Measurements from ENCODE around the gene MIER3. TPM values are rescaled to one million over a fixed set of nuclear protein-coding genes. Genes with fewer than 3 reads are reported as not detected.

The MIER3 gene
- total and polyA plus RNA-seq, 7 donors = 4.8 to 20.5 (median 11.9) TPM

GRCh38 chr5:56954262-56954661 is 2.3 kb upstream of the MIER3 start:
- DNase-seq (no peak), ATAC-seq (no peak)
- no peak for TF ChIP-seq CTCF (IDR thresholded peaks at IDR 0.05)
- Histone ChIP-seq H3K27me3 (ENCODE audit: insufficient read depth in 3 of 3, low read length in 2 of 3) (no peaks in the 10 kb centered on the region), H3K9me3 (no peaks in the 10 kb centered on the region), H3K4me1 (peaks cover 5% of the 10 kb centered on the region), H3K27ac (no peak overlapping the region), H3K4me3 (no peak overlapping the region), H3K36me3 (ENCODE audit: insufficient read depth in 1 of 2, low read depth in 1 of 2) (peaks cover 0 to 6% of the 10 kb centered on the region in 2 donors)
- 96 to 98% (median 98%) methylated on average over 1 of the region's 1 CpG for WGBS, 3 donors
- intact Hi-C loops (cut with DNase I) = loop anchor here (5.0 kb wide), 2 partner anchors 218 to 268 kb away; partner anchors contain the start of gene GPBP1 (in 1 of the 2)

DNA sequence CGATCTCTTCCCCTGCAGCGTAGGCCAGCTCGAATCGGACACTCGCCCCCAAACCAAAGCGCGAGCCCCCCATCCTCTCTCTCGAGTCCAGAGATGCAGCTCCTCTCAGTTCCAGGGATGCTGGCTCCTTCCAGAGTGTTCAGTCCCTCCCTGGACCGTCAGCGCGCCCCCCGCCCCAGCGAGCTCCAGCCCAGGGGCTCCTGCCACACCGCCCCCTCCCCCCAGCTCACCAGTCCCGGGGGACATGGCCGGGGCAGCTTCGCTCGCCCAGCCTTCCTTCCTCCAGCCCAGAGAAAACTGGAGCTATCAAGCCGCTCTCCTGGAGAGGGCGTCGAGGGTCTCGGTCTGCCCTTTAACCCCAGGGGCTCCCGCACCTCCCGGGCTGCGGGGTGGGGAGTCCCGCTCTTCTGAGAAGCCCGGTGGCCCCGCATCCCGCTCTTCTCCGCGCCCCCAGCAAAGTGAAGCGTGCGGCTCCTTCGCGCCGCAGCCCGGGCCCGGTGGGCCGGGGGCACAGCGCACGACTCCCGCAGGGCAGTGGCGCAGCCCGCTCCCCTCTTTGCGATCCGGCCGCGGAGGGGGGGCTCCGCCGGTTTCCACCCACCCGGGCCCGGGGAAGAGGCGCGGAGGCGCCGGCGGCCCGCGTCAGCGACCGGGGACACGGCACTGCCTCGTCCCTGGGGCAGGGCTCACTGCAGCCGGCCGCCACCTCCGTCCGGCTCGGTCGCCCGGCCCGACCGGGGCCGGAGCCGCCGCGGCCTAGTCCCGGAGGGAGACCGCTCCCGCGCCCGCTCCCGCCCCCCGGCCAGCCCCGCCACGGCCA is 587 bp downstream of the MIER3 start:
- Histone ChIP-seq H3K9me3 (no peaks in the 10 kb centered on the region), H3K27ac (peak overlapping the region; percentile 76), H3K36me3 (ENCODE audit: insufficient read depth in 1 of 2, low read depth in 1 of 2) (peaks cover 0 to 32% of the 10 kb centered on the region in 2 donors), H3K4me3 (peak overlapping the region; percentile 91), H3K4me1 (peaks cover 5% of the 10 kb centered on the region), H3K27me3 (ENCODE audit: insufficient read depth in 3 of 3, low read length in 2 of 3) (no peaks in the 10 kb centered on the region)
- WGBS, 3 donors = 0% methylated on average over 37 to 85 of the region's 85 CpGs
- no peak for TF ChIP-seq CTCF (IDR thresholded peaks at IDR 0.05)
- intact Hi-C loops (cut with DNase I) = loop anchor here (5.0 kb wide), 2 partner anchors 221 to 271 kb away; partner anchors contain the start of gene GPBP1 (in 1 of the 2)
- ATAC-seq (peak; percentile 45 to 62 (median 52)), DNase-seq (peak; percentile 28 to 60)

- DNase-seq = peak; percentile 76 to 78
- WGBS, 3 donors = 0 to 1% (median 0%) methylated on average over 33 of the region's 33 CpGs
- H3K9me3 ChIP-seq = no peaks in the 10 kb centered on the region
- intact Hi-C loops (cut with DNase I) = loop anchor here (5.0 kb wide), 2 partner anchors 222 to 272 kb away; partner anchors contain the start of gene GPBP1 (in 1 of the 2)
- no peaks in the 10 kb centered on the region for H3K27me3 ChIP-seq (ENCODE audit: insufficient read depth in 3 of 3, low read length in 2 of 3)
- peaks cover 5% of the 10 kb centered on the region for H3K4me1 ChIP-seq
- peak; percentile 34 to 76 (median 62) for ATAC-seq
- H3K27ac ChIP-seq = peak overlapping the region; percentile 76
- peaks cover 0 to 38% of the 10 kb centered on the region in 2 donors for H3K36me3 ChIP-seq (ENCODE audit: insufficient read depth in 1 of 2, low read depth in 1 of 2)
- no peak for TF ChIP-seq CTCF (IDR thresholded peaks at IDR 0.05)
- peak overlapping the region; percentile 91 for H3K4me3 ChIP-seq
Observed at GRCh38 chr5:56950626-56951125, 1.2 kb downstream of the MIER3 start.

DNA sequence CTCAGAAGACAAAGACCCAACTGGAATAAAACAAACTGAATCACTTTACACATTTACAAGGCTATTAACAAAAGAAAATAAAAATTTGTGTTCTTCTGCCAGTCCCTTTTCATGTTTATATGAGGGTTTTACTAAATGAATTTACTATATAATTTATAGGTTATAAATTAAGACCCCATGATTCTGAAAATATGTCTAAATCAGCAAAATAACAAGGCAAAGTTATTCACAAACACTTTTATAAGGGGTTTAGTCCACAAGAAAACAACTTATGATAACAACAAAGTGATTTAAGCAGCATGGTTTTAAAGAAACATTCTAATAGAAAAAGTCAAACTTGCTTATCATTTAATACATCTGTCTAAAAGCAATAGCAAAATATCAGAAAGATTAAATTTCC is 4.9 kb downstream of the MIER3 start:
- Histone ChIP-seq H3K27ac (no peak overlapping the region), H3K4me3 (no peak overlapping the region), H3K9me3 (no peaks in the 10 kb centered on the region), H3K4me1 (peaks cover 5% of the 10 kb centered on the region), H3K36me3 (ENCODE audit: insufficient read depth in 1 of 2, low read depth in 1 of 2) (peaks cover 2 to 75% of the 10 kb centered on the region in 2 donors), H3K27me3 (ENCODE audit: insufficient read depth in 3 of 3, low read length in 2 of 3) (no peaks in the 10 kb centered on the region)
- TF ChIP-seq CTCF (IDR thresholded peaks at IDR 0.05) = no peak
- ATAC-seq (no peak), DNase-seq (no peak)
- intact Hi-C loops (cut with DNase I) = loop anchor here in 1 of 2 donors (5.0 kb wide), 1 partner anchor 35 kb away; no protein-coding TSS in a partner anchor
